HEK293 (cell line): ENCODE results near the gene SMIM1.
A peak's percentile ranks its signal among the peaks of the same experiment; 100 is the strongest.

Experiments used
- CTCF ChIA-PET: fragments of 350-600 bp; formaldehyde crosslinking; extraction: SDS; loops from one replicate; lab custom pipeline; 2021; ENCODE audit warnings: antibody characterized with exemption; lab: Yijun Ruan, JAX
- POLR2A ChIA-PET: fragments of 300-600 bp; formaldehyde crosslinking; extraction: SDS; loops from one replicate; lab custom pipeline; 2020; ENCODE audit warnings: antibody characterized with exemption, inconsistent platforms; lab: Yijun Ruan, JAX
- H3K27ac ChIP-seq: fragments of 200-500 bp; sonication (Bioruptor generic); 2 replicates; pipeline ENCODE4 v1.5.1; 2014; ENCODE audit warnings: low read depth, low read length, control low read depth, inconsistent platforms; ENCODE audit errors: extremely low read depth
- H3K36me3 ChIP-seq, 2 experiments: fragments of 200-500 bp in 1 of 2; sonication (Bioruptor generic) in 1 of 2; 1 replicate in 1 of 2; 2 replicates in 1 of 2; pipeline ENCODE4 v1.5.1; 2014 to 2017; ENCODE audit warnings: inconsistent platforms in 2 of 2, low read length in 2 of 2; ENCODE audit not compliant: control insufficient read depth in 2 of 2, insufficient read depth in 1 of 2
- H3K4me1 ChIP-seq: fragments of 200-500 bp; sonication (Bioruptor generic); 2 replicates; pipeline ENCODE4 v1.5.1; 2014; ENCODE audit warnings: mild to moderate bottlenecking, low read length, inconsistent platforms; ENCODE audit not compliant: control insufficient read depth, insufficient read depth
- H3K4me3 ChIP-seq: 2 replicates; pipeline ENCODE4 v1.5.1; 2011; ENCODE audit warnings: low read depth, mild to moderate bottlenecking, control low read depth, low read length, moderate library complexity
- H3K9me3 ChIP-seq: fragments of 200-500 bp; sonication (Bioruptor generic); 2 replicates; pipeline ENCODE4 v1.5.1; 2014; ENCODE audit warnings: low read depth, low read length, inconsistent platforms; ENCODE audit not compliant: control insufficient read depth, insufficient read depth
- AEBP2 ChIP-seq: fragments of 450-650 bp; formaldehyde crosslinking; IDR thresholded peaks from 2 replicates; pipeline ENCODE4 v1.5.1; 2016; ENCODE audit warnings: missing biosample characterization, missing genetic modification characterization, borderline replicate concordance
- BCL6B ChIP-seq: fragments of 450-650 bp; formaldehyde crosslinking; IDR thresholded peaks from 2 replicates; pipeline ENCODE4 v1.5.1; 2017; ENCODE audit warnings: missing biosample characterization, missing genetic modification characterization
- KLF9 ChIP-seq: fragments of 450-650 bp; formaldehyde crosslinking; IDR thresholded peaks from 2 replicates; pipeline ENCODE4 v1.5.1; 2016; ENCODE audit warnings: missing biosample characterization, missing genetic modification characterization, low read depth
- ZBTB10 ChIP-seq: fragments of 450-650 bp; formaldehyde crosslinking; IDR thresholded peaks from 2 replicates; pipeline ENCODE4 v1.5.1; 2016; ENCODE audit warnings: missing biosample characterization, missing genetic modification characterization
- ZNF132 ChIP-seq: fragments of 450-650 bp; formaldehyde crosslinking; IDR thresholded peaks from 2 replicates; pipeline ENCODE4 v1.5.1; 2017; ENCODE audit warnings: missing biosample characterization, missing genetic modification characterization, borderline replicate concordance
- ZNF2 ChIP-seq: fragments of 450-650 bp; formaldehyde crosslinking; IDR thresholded peaks from 2 replicates; pipeline ENCODE4 v1.5.1; 2016; ENCODE audit warnings: missing biosample characterization, missing genetic modification characterization
- ZNF292 ChIP-seq: fragments of 450-650 bp; formaldehyde crosslinking; IDR thresholded peaks from 2 replicates; pipeline ENCODE4 v1.5.1; 2016; ENCODE audit warnings: low read depth, missing biosample characterization, missing genetic modification characterization, borderline replicate concordance
- ZNF37A ChIP-seq: fragments of 450-650 bp; IDR thresholded peaks from 2 replicates; pipeline ENCODE4 v1.5.1; 2018; ENCODE audit warnings: missing biosample characterization, missing genetic modification characterization
- ZNF426 ChIP-seq: fragments of 450-650 bp; formaldehyde crosslinking; IDR thresholded peaks from 2 replicates; pipeline ENCODE4 v1.5.1; 2017; ENCODE audit warnings: missing biosample characterization, missing genetic modification characterization, mild to moderate bottlenecking, inconsistent platforms, moderate library complexity
- ZNF600 ChIP-seq: fragments of 450-650 bp; formaldehyde crosslinking; IDR thresholded peaks from 2 replicates; pipeline ENCODE4 v1.5.1; 2016; ENCODE audit warnings: missing biosample characterization, missing genetic modification characterization
- ZNF660 ChIP-seq: fragments of 450-650 bp; IDR thresholded peaks from 2 replicates; pipeline ENCODE4 v1.5.1; 2018; ENCODE audit warnings: missing biosample characterization, mild to moderate bottlenecking, missing genetic modification characterization
- ZNF76 ChIP-seq: fragments of 450-650 bp; formaldehyde crosslinking; IDR thresholded peaks from 2 replicates; pipeline ENCODE4; 2016; ENCODE audit warnings: low read depth, missing biosample characterization, missing genetic modification characterization, borderline replicate concordance

The SMIM1 gene

GRCh38 chr1:3783651-3784474, 11.3 kb downstream of the SMIM1 start:
- ChIA-PET CTCF (no interaction called here), POLR2A (interaction anchor here (1.1 kb wide), 1 partner anchor 10 kb away, joined by 3 read pairs; no protein-coding TSS in a partner anchor)
- Histone ChIP-seq H3K4me3 (no peak overlapping the region), H3K36me3 (peaks cover 33 to 100% of the 10 kb centered on the region in 2 experiments), H3K9me3 (no peaks in the 10 kb centered on the region), H3K4me1 (no peaks in the 10 kb centered on the region), H3K27ac (no peak overlapping the region)
- TF ChIP-seq ZNF600 (tag by site-specific recombination) (0 out of 2 replicates have a peak, but pooled peaks have one; percentile 6), BCL6B (tag by site-specific recombination) (no peak)

- CTCF ChIA-PET: interaction anchor here (1.2 to 1.9 kb wide), 3 partner anchors 9 to 332 kb away, joined by 3 to 11 read pairs (median 4); no protein-coding TSS in a partner anchor
- no peaks in the 10 kb centered on the region for H3K4me1 ChIP-seq
- H3K9me3 ChIP-seq: no peaks in the 10 kb centered on the region
- TF ChIP-seq ZNF37A (tag by site-specific recombination) (no peak), ZNF292 (tag by site-specific recombination) (no peak), KLF9 (tag by site-specific recombination) (0 out of 2 replicates have a peak, but pooled peaks have one; percentile 26)
- no peak overlapping the region for H3K4me3 ChIP-seq
- peaks cover 33 to 100% of the 10 kb centered on the region in 2 experiments for H3K36me3 ChIP-seq
- H3K27ac ChIP-seq: no peak overlapping the region
- POLR2A ChIA-PET: interaction anchor here (1.1 to 1.7 kb wide), 2 partner anchors 11 kb away, joined by 3 to 5 read pairs; partner anchors contain the start of gene LRRC47
These were observed 12.5 kb downstream of the SMIM1 start for GRCh38 chr1:3785045-3785444.

- peaks cover 33 to 100% of the 10 kb centered on the region in 2 experiments for H3K36me3 ChIP-seq
- POLR2A ChIA-PET: interaction anchor here (1.7 kb wide), 1 partner anchor 11 kb away, joined by 5 read pairs; the partner anchor contains the start of gene LRRC47
- H3K4me3 ChIP-seq: no peak overlapping the region
- no peak overlapping the region for H3K27ac ChIP-seq
- H3K9me3 ChIP-seq: no peaks in the 10 kb centered on the region
- CTCF ChIA-PET: interaction anchor here (1.2 to 1.9 kb wide), 3 partner anchors 10 to 333 kb away, joined by 3 to 11 read pairs (median 4); no protein-coding TSS in a partner anchor
- no peak for TF ChIP-seq ZBTB10 (tag by site-specific recombination)
- TF ChIP-seq ZNF132 (tag by site-specific recombination): no peak
- TF ChIP-seq ZNF426 (tag by site-specific recombination): no peak
- no peak for TF ChIP-seq ZNF76
- TF ChIP-seq ZNF660 (tag by site-specific recombination): 0 out of 2 replicates have a peak, but pooled peaks have one; percentile 16
- TF ChIP-seq AEBP2: no peak
- TF ChIP-seq ZNF2 (tag by site-specific recombination): no peak
- H3K4me1 ChIP-seq: no peaks in the 10 kb centered on the region
These were observed 13.1 kb downstream of the SMIM1 start for GRCh38 chr1:3785456-3786157.
